AG04449 (cell line): ENCODE results near the gene CORO1C.
"Not testable (repeated sequence)": the region's sequence is repeated elsewhere in the genome, so short reads cannot be mapped to it uniquely, and the experiment has no call there.

Experiments
- CTCF ChIA-PET: fragments of 350-600 bp; formaldehyde crosslinking; extraction: SDS; loops from one replicate; lab custom pipeline; 2021; ENCODE audit warnings: antibody characterized with exemption; lab: Yijun Ruan, JAX
- POLR2A ChIA-PET: fragments of 400-600, 350-600 bp; formaldehyde crosslinking; extraction: SDS; loops from one replicate; lab custom pipeline; 2020; ENCODE audit warnings: antibody characterized with exemption, inconsistent platforms; lab: Yijun Ruan, JAX
- DNase-seq: peaks from one replicate; pipeline ENCODE4 v3.0.0-alpha.2; 2010; ENCODE audit warnings: low read depth, low spot score
- H3K4me3 ChIP-seq: 2 replicates; pipeline ENCODE4 v1.5.1; 2011; ENCODE audit warnings: low read depth, mild to moderate bottlenecking, control low read depth, low read length
- CTCF ChIP-seq: IDR thresholded peaks from one replicate; pipeline ENCODE4 v1.5.1; 2011; ENCODE audit warnings: mild to moderate bottlenecking, moderate library complexity, low read length, control low read depth, inconsistent platforms; ENCODE audit not compliant: insufficient read depth; ENCODE audit errors: missing control alignments

The CORO1C gene

GRCh38 chr12:108756421-108756820, 25.1 kb upstream of the CORO1C start:
- no peak for TF ChIP-seq CTCF
- CTCF ChIA-PET: no interaction called here
- no peak overlapping the region for H3K4me3 ChIP-seq
- no peak for DNase-seq
- POLR2A ChIA-PET: no interaction called here

- POLR2A ChIA-PET: no interaction called here
- no peak overlapping the region for H3K4me3 ChIP-seq
- TF ChIP-seq CTCF: no peak
- DNase-seq: no peak
- CTCF ChIA-PET: no interaction called here
Observed at GRCh38 chr12:108755481-108755880, 24.2 kb upstream of the CORO1C start.

GRCh38 chr12:108753976-108754375, 22.7 kb upstream of the CORO1C start:
- no peak for TF ChIP-seq CTCF
- no peak for DNase-seq
- ChIA-PET CTCF (interaction anchor here (1.1 kb wide), 1 partner anchor 49 kb away, joined by 3 read pairs; no protein-coding TSS in a partner anchor), POLR2A (interaction anchor here (0.6 kb wide), 1 partner anchor 22 kb away, joined by 3 read pairs; the partner anchor contains the start of gene CORO1C)
- no peak overlapping the region for H3K4me3 ChIP-seq

- no peak overlapping the region for H3K4me3 ChIP-seq
- ChIA-PET CTCF (interaction anchor here (0.6 to 1.3 kb wide), 3 partner anchors 9 to 106 kb away, joined by 3 to 6 read pairs (median 4); no protein-coding TSS in a partner anchor), POLR2A (no interaction called here)
- no peak for TF ChIP-seq CTCF
- DNase-seq: no peak
Observed at GRCh38 chr12:108752387-108752786, 21.1 kb upstream of the CORO1C start.

- no peak overlapping the region for H3K4me3 ChIP-seq
- no peak for DNase-seq
- ChIA-PET POLR2A (no interaction called here), CTCF (interaction anchor here (0.6 to 1.3 kb wide), 3 partner anchors 9 to 105 kb away, joined by 3 to 6 read pairs (median 4); no protein-coding TSS in a partner anchor)
- TF ChIP-seq CTCF: no peak
Observed at GRCh38 chr12:108751821-108752220, 20.5 kb upstream of the CORO1C start.

GRCh38 chr12:108751003-108751402, 19.7 kb upstream of the CORO1C start:
- CTCF ChIA-PET: interaction anchor here (0.6 to 1.4 kb wide), 2 partner anchors 15 to 132 kb away, joined by 3 read pairs; no protein-coding TSS in a partner anchor
- H3K4me3 ChIP-seq, DNase-seq, POLR2A ChIA-PET: not testable (repeated sequence)

GRCh38 chr12:108750526-108750925, 19.2 kb upstream of the CORO1C start:
- no peak overlapping the region for H3K4me3 ChIP-seq
- TF ChIP-seq CTCF: no peak
- CTCF ChIA-PET: interaction anchor here (1.4 kb wide), 1 partner anchor 132 kb away, joined by 3 read pairs; no protein-coding TSS in a partner anchor
- POLR2A ChIA-PET: no interaction called here
- DNase-seq: no peak
